GM19452 (cell line): ENCODE measurements around the gene CAMKK1.
"Not testable (repeated sequence)": the region's sequence is repeated elsewhere in the genome, so short reads cannot be mapped to it uniquely, and the experiment has no call there.

Source experiments
- ATAC-seq: cut with Tn5 transposase; IDR thresholded peaks from one replicate; pipeline ENCODE4 v1.9.1; 2021; ENCODE audit not compliant: unreplicated experiment

CAMKK1 gene

GRCh38 chr17:3880983-3881382, 11.9 kb downstream of the CAMKK1 start:
- ATAC-seq = no peak

- ATAC-seq = no peak
These were observed 13.0 kb downstream of the CAMKK1 start for GRCh38 chr17:3879591-3880417.

- no peak for ATAC-seq
These were observed 13.7 kb downstream of the CAMKK1 start for GRCh38 chr17:3879186-3879585.

GRCh38 chr17:3877220-3877619, 15.6 kb downstream of the CAMKK1 start:
- no peak for ATAC-seq

GRCh38 chr17:3875317-3875716, 17.5 kb downstream of the CAMKK1 start:
- ATAC-seq = no peak

GRCh38 chr17:3873862-3874261, 19.0 kb downstream of the CAMKK1 start:
- ATAC-seq = no peak

GRCh38 chr17:3870871-3871306, 22.0 kb downstream of the CAMKK1 start:
- no peak for ATAC-seq

GRCh38 chr17:3867606-3868005, 25.2 kb downstream of the CAMKK1 start:
- ATAC-seq = no peak

GRCh38 chr17:3867106-3867505, 25.7 kb downstream of the CAMKK1 start:
- ATAC-seq = no peak

- no peak for ATAC-seq
These were observed 26.6 kb downstream of the CAMKK1 start for GRCh38 chr17:3866276-3866675.

- ATAC-seq = no peak
These were observed 27.7 kb downstream of the CAMKK1 start for GRCh38 chr17:3865176-3865575.

- no peak for ATAC-seq
These were observed 28.3 kb downstream of the CAMKK1 start for GRCh38 chr17:3864534-3864933.

GRCh38 chr17:3861761-3862681, 30.8 kb downstream of the CAMKK1 start:
- ATAC-seq = no peak

- no peak for ATAC-seq
These were observed 31.7 kb downstream of the CAMKK1 start for GRCh38 chr17:3860939-3861700.

- no peak for ATAC-seq
These were observed 32.9 kb downstream of the CAMKK1 start for GRCh38 chr17:3859940-3860339.

GRCh38 chr17:3857261-3858105, 35.4 kb downstream of the CAMKK1 start:
- ATAC-seq = no peak

- ATAC-seq = not testable (repeated sequence)
These were observed 38.6 kb downstream of the CAMKK1 start for GRCh38 chr17:3854204-3854603.

- no peak for ATAC-seq
These were observed 40.3 kb downstream of the CAMKK1 start for GRCh38 chr17:3852561-3852960.

- no peak for ATAC-seq
These were observed 41.3 kb downstream of the CAMKK1 start for GRCh38 chr17:3851461-3852100.
